HepG2 (cell line): Measurements from ENCODE around the gene ZNF3. TPM values are rescaled to one million over a fixed set of nuclear protein-coding genes. Genes with fewer than 3 reads are reported as not detected.

Source experiments
- CCDC6 ChIP-seq: sonication (generic); formaldehyde crosslinking; IDR thresholded peaks from 2 replicates; pipeline ENCODE4 v1.8.1; 2022; ENCODE audit warnings: mild to moderate bottlenecking, missing genetic modification reagents, moderate library complexity
- FOXO1 ChIP-seq: sonication (generic); formaldehyde crosslinking; IDR thresholded peaks from 2 replicates; pipeline ENCODE4 v1.4.0; 2020; ENCODE audit warnings: missing genetic modification reagents
- NFKB2 ChIP-seq: sonication (generic); formaldehyde crosslinking; IDR thresholded peaks from 2 replicates; pipeline ENCODE4 v1.4.0; 2020; ENCODE audit warnings: missing genetic modification reagents, borderline replicate concordance
- POLR2G ChIP-seq: fragments of 200-400 bp; formaldehyde crosslinking; IDR thresholded peaks from 2 replicates; pipeline ENCODE4 v1.6.1; 2018; ENCODE audit warnings: mild to moderate bottlenecking, low read depth, low read length, moderate library complexity
- SALL2 ChIP-seq: sonication (generic); formaldehyde crosslinking; IDR thresholded peaks from 2 replicates; pipeline ENCODE4 v1.8.1; 2023; ENCODE audit warnings: mild to moderate bottlenecking, missing genetic modification reagents, inconsistent platforms
- SOX5 ChIP-seq: IDR thresholded peaks from 2 replicates; pipeline ENCODE4 v1.6.1; 2016; ENCODE audit warnings: borderline replicate concordance
- ZNF12 ChIP-seq: sonication (generic); formaldehyde crosslinking; IDR thresholded peaks from 2 replicates; pipeline ENCODE4 v1.5.0; 2020; ENCODE audit warnings: missing genetic modification reagents
- ZNF3 ChIP-seq: IDR thresholded peaks from 2 replicates; pipeline ENCODE4 v1.7.0; 2017; ENCODE audit warnings: inconsistent platforms
- ZNF350 ChIP-seq: sonication (generic); formaldehyde crosslinking; IDR thresholded peaks from 2 replicates; pipeline ENCODE4 v1.4.0; 2020; ENCODE audit warnings: mild to moderate bottlenecking, low read depth, missing genetic modification reagents, borderline replicate concordance
- ZNF549 ChIP-seq: sonication (generic); formaldehyde crosslinking; IDR thresholded peaks from 2 replicates; pipeline ENCODE4 v1.5.0; 2020; ENCODE audit warnings: missing genetic modification reagents
- ZNF556 ChIP-seq: sonication (generic); formaldehyde crosslinking; IDR thresholded peaks from 2 replicates; pipeline ENCODE4 v1.4.0; 2020; ENCODE audit warnings: mild to moderate bottlenecking, missing genetic modification reagents, borderline replicate concordance
- ZNF572 ChIP-seq: sonication (generic); formaldehyde crosslinking; IDR thresholded peaks from 2 replicates; pipeline ENCODE4 v1.5.1; 2020; ENCODE audit warnings: mild to moderate bottlenecking, missing genetic modification reagents
- ZNF747 ChIP-seq: sonication (generic); formaldehyde crosslinking; IDR thresholded peaks from 2 replicates; pipeline ENCODE4 v1.8.1; 2023; ENCODE audit warnings: missing genetic modification reagents, mild to moderate bottlenecking, borderline replicate concordance
- ZNF781 ChIP-seq: sonication (generic); formaldehyde crosslinking; IDR thresholded peaks from 2 replicates; pipeline ENCODE4 v1.5.1; 2020; ENCODE audit warnings: borderline replicate concordance, mild to moderate bottlenecking, missing genetic modification reagents; ENCODE audit errors: not compliant biosample characterization
- polyA plus RNA-seq, 8 experiments: library from polyadenylated mRNA; depleted of rRNA in 3 of 8; stranded (reverse) in 7 of 8; unstranded in 1 of 8; fragments of >200 nt; fragmentation: Illumina TruSeq in 4 of 8; extraction: Trizol in 4 of 8; gene quantifications; 2 replicates each; pipeline versions ENCODE4 v1.2.1 to v1.2.3, GENCODE V29; 2011 to 2016; ENCODE audit warnings: low read depth in 4 of 8, missing spikeins in 1 of 8, mixed read lengths in 1 of 8; ENCODE audit not compliant: insufficient read depth in 1 of 8
- total RNA-seq, 5 experiments: library from RNA; depleted of rRNA; stranded (reverse); fragments of >200 nt; fragmentation: Illumina TruSeq; extraction: Trizol; gene quantifications; 2 replicates each; pipeline ENCODE4 v1.2.3, GENCODE V29; 2016; ENCODE audit warnings: low read depth in 1 of 5
- TF ChIP-seq, protein P1 (sequence below): sonication (generic); formaldehyde crosslinking; IDR thresholded peaks from 2 replicates; pipeline ENCODE4 v1.9.0; 2022; ENCODE audit warnings: missing genetic modification reagents, mild to moderate bottlenecking, borderline replicate concordance
- TF ChIP-seq, protein P2 (sequence below): sonication (generic); formaldehyde crosslinking; IDR thresholded peaks from 2 replicates; pipeline ENCODE4 v1.5.1; 2020; ENCODE audit warnings: mild to moderate bottlenecking, missing genetic modification reagents, moderate library complexity
- TF ChIP-seq, protein P3 (sequence below), 2 experiments: IDR thresholded peaks; 2 replicates each; pipeline ENCODE4 v1.6.1; 2011 to 2012; ENCODE audit warnings: low read length in 2 of 2, borderline replicate concordance in 1 of 2, low read depth in 1 of 2, mild to moderate bottlenecking in 1 of 2, moderate library complexity in 1 of 2

ZNF3 gene
- total and polyA plus RNA-seq, 2 of the 13 experiments (the other 11 are each of a cell fraction or from before 2014, with no cell fraction given) = 33.7 to 56.9 TPM

DNA sequence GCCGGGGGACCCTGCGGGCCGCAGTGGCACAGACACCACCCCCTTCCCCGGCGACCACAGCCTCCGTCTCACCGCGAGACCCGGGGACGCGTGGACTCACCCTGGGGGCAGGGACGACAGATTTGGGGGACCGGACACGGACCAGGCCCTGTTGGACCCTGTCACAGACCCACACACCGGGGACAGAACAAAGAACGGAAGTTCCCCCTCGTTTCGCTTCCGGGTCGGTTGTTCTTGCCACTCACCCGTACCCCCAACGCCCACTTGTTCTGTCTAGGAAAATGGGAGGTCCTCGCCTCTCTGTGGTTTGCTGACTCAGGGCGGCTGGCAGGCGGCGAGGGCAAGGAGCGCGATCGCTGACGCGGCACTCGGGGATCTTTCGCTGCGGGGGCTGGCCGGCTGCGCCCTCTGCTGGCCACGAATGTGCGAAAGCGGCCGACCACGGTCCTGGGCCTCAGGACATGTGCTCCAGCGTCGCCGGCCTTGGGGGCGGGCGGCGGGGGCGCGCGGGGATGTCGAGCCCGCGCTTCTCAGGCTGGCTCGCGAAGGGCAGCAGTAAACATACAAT is at the start of gene ZNF3 (continued):
- no peak for TF ChIP-seq ZNF549 (CRISPR knock-in tag)
- peak; percentile 78; the same call in 1 of the 2 replicates for TF ChIP-seq POLR2G
- TF ChIP-seq ZNF12 (CRISPR knock-in tag) = peak; percentile 20; the same call in 1 of the 2 replicates
- TF ChIP-seq CCDC6 = peak; percentile 96; the same call in 1 of the 2 replicates
- TF ChIP-seq, protein P1, sequence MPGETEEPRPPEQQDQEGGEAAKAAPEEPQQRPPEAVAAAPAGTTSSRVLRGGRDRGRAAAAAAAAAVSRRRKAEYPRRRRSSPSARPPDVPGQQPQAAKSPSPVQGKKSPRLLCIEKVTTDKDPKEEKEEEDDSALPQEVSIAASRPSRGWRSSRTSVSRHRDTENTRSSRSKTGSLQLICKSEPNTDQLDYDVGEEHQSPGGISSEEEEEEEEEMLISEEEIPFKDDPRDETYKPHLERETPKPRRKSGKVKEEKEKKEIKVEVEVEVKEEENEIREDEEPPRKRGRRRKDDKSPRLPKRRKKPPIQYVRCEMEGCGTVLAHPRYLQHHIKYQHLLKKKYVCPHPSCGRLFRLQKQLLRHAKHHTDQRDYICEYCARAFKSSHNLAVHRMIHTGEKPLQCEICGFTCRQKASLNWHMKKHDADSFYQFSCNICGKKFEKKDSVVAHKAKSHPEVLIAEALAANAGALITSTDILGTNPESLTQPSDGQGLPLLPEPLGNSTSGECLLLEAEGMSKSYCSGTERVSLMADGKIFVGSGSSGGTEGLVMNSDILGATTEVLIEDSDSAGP (CRISPR knock-in tag) = peak; percentile 97
- peak; percentile 89 for TF ChIP-seq SOX5 (CRISPR knock-in tag)
- TF ChIP-seq ZNF3 (CRISPR knock-in tag) = no peak
- TF ChIP-seq ZNF747 (CRISPR knock-in tag) = peak; percentile 92; the same call in 1 of the 2 replicates
- peak; percentile 88 for TF ChIP-seq ZNF350 (CRISPR knock-in tag)
- peak; percentile 77 for TF ChIP-seq FOXO1 (CRISPR knock-in tag)
- TF ChIP-seq, protein P2, sequence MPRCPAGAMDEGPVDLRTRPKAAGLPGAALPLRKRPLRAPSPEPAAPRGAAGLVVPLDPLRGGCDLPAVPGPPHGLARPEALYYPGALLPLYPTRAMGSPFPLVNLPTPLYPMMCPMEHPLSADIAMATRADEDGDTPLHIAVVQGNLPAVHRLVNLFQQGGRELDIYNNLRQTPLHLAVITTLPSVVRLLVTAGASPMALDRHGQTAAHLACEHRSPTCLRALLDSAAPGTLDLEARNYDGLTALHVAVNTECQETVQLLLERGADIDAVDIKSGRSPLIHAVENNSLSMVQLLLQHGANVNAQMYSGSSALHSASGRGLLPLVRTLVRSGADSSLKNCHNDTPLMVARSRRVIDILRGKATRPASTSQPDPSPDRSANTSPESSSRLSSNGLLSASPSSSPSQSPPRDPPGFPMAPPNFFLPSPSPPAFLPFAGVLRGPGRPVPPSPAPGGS (CRISPR knock-in tag) = peak; percentile 87
- TF ChIP-seq, protein P3, sequence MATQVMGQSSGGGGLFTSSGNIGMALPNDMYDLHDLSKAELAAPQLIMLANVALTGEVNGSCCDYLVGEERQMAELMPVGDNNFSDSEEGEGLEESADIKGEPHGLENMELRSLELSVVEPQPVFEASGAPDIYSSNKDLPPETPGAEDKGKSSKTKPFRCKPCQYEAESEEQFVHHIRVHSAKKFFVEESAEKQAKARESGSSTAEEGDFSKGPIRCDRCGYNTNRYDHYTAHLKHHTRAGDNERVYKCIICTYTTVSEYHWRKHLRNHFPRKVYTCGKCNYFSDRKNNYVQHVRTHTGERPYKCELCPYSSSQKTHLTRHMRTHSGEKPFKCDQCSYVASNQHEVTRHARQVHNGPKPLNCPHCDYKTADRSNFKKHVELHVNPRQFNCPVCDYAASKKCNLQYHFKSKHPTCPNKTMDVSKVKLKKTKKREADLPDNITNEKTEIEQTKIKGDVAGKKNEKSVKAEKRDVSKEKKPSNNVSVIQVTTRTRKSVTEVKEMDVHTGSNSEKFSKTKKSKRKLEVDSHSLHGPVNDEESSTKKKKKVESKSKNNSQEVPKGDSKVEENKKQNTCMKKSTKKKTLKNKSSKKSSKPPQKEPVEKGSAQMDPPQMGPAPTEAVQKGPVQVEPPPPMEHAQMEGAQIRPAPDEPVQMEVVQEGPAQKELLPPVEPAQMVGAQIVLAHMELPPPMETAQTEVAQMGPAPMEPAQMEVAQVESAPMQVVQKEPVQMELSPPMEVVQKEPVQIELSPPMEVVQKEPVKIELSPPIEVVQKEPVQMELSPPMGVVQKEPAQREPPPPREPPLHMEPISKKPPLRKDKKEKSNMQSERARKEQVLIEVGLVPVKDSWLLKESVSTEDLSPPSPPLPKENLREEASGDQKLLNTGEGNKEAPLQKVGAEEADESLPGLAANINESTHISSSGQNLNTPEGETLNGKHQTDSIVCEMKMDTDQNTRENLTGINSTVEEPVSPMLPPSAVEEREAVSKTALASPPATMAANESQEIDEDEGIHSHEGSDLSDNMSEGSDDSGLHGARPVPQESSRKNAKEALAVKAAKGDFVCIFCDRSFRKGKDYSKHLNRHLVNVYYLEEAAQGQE (IDR thresholded peaks at IDR 0.05; ENCODE audit: borderline replicate concordance in 1 of 2, low read depth in 1 of 2, low read length in 2 of 2) = 0 out of 4 replicates have a peak, but pooled peaks of 1 of the 2 experiments have one; percentile 26
- peak; percentile 47; the same call in 1 of the 2 replicates for TF ChIP-seq ZNF572 (CRISPR knock-in tag)
- TF ChIP-seq ZNF781 (CRISPR knock-in tag) = peak; percentile 78
- peak; percentile 88; the same call in 1 of the 2 replicates for TF ChIP-seq NFKB2 (CRISPR knock-in tag)
- TF ChIP-seq SALL2 = peak; percentile 76
- TF ChIP-seq ZNF556 (CRISPR knock-in tag) = peak; percentile 92; the same call in 1 of the 2 replicates
